ENCODE results near the gene DCTN3. TPM values are rescaled to one million over a fixed set of nuclear protein-coding genes. Genes with fewer than 3 reads are reported as not detected.

The DCTN3 gene
- total and polyA plus RNA-seq, 10 of the 15 experiments (the other 5 are each of a cell fraction or from before 2014, with no cell fraction given): 19.0 to 120 (median 71.8) TPM

DNA sequence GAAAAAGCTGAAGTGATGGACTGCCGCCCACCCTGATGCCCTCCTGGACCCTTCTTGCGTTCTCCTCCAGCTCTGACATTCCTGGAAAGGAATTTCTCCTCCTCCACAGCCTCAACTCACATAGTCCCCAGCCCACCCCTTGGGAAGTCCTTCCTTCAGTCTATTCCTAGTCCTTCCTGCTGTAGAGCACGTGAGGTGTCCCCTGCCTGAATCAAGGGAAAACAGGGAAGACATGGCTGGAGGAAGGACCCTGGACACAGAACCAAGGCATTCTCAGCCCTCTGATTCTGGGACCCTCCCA is 4.8 kb upstream of the DCTN3 start:
- Histone ChIP-seq H3K4me1 (ENCODE audit: control insufficient read depth, insufficient read depth, low read length) (peaks cover 4% of the 10 kb centered on the region; the same call in 1 of the 2 replicates), H2AFZ (ENCODE audit: control insufficient read depth, low read depth, low read length) (no peak overlapping the region), H3K9me3 (replicated peaks; ENCODE audit: control insufficient read depth, insufficient read depth, low read length) (no peaks in the 10 kb centered on the region; the same call in 2 of the 3 replicates), H3K79me2 (ENCODE audit: control insufficient read depth, insufficient read depth, low read length) (no peaks in the 10 kb centered on the region), H4K20me1 (ENCODE audit: control insufficient read depth, insufficient read depth) (no peaks in the 10 kb centered on the region; the same call in 1 of the 2 replicates), H3K27ac (ENCODE audit: control insufficient read depth, insufficient read depth) (no peak overlapping the region), H3K4me3 (no peak overlapping the region), H3K9ac (ENCODE audit: control insufficient read depth, insufficient read depth, low read length) (no peak overlapping the region), H3K36me3 (ENCODE audit: control insufficient read depth in 2 of 2, insufficient read depth in 2 of 2, low read length in 1 of 2) (no peaks in the 10 kb centered on the region), H3K27me3 (replicated peaks in 1 of 2; ENCODE audit: control insufficient read depth in 2 of 2, insufficient read depth in 2 of 2, low read length in 1 of 2) (peaks cover 12 to 26% of the 10 kb centered on the region in 2 experiments), H3K4me2 (ENCODE audit: control insufficient read depth, insufficient read depth) (no peak overlapping the region)
- POLR2A ChIA-PET: interaction anchor here (1.5 kb wide), 1 partner anchor 13 kb away, joined by 3 read pairs; the partner anchor contains the start of gene SIGMAR1
- SMC1A ChIA-PET (ENCODE audit: uncharacterized antibody, unreplicated experiment): interaction anchor here (0.8 to 1.0 kb wide), 2 partner anchors 9 to 19 kb away, joined by 3 to 4 read pairs; no protein-coding TSS in a partner anchor
- in situ Hi-C loops (cut with MboI) (no loop called here), intact Hi-C loops (cut with micrococcal nuclease; ENCODE audit: unreplicated experiment) (no loop called here)
- FAIRE-seq (no peak), DNase-seq (ENCODE audit: low read depth, low spot score) (no peak), ATAC-seq (no peak)
- CTCF ChIA-PET: interaction anchor here (1.0 to 1.8 kb wide), 4 partner anchors 9 to 221 kb away, joined by 3 to 11 read pairs (median 3); no protein-coding TSS in a partner anchor
- BruUV-seq (replicated peaks): no TSS peak
- RAD21 ChIA-PET (ENCODE audit: unreplicated experiment): interaction anchor here (1.4 kb wide), 1 partner anchor 18 kb away, joined by 3 read pairs; no protein-coding TSS in a partner anchor
- TF ChIP-seq, protein P1, sequence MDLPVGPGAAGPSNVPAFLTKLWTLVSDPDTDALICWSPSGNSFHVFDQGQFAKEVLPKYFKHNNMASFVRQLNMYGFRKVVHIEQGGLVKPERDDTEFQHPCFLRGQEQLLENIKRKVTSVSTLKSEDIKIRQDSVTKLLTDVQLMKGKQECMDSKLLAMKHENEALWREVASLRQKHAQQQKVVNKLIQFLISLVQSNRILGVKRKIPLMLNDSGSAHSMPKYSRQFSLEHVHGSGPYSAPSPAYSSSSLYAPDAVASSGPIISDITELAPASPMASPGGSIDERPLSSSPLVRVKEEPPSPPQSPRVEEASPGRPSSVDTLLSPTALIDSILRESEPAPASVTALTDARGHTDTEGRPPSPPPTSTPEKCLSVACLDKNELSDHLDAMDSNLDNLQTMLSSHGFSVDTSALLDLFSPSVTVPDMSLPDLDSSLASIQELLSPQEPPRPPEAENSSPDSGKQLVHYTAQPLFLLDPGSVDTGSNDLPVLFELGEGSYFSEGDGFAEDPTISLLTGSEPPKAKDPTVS (IDR thresholded peaks at IDR 0.05; ENCODE audit: low read depth, low read length): no peak
- no peak for TF ChIP-seq SMAD5 (IDR thresholded peaks at IDR 0.05; ENCODE audit: low read depth)
- no peak for TF ChIP-seq PAX5 (IDR thresholded peaks at IDR 0.05; ENCODE audit: borderline replicate concordance, low read depth, low read length)
- no peak for TF ChIP-seq SREBF2 (IDR thresholded peaks at IDR 0.05; ENCODE audit: low read length)
- no peak for TF ChIP-seq LARP7 (IDR thresholded peaks at IDR 0.05)
- TF ChIP-seq ATF7 (IDR thresholded peaks at IDR 0.05; ENCODE audit: low read depth): no peak
- no peak for TF ChIP-seq CREB1 (IDR thresholded peaks at IDR 0.05; ENCODE audit: low read depth)
- no peak for TF ChIP-seq ELK1 (IDR thresholded peaks at IDR 0.05; ENCODE audit: low read depth, low read length)
- TF ChIP-seq MYB (IDR thresholded peaks at IDR 0.05; ENCODE audit: borderline replicate concordance, low read depth, low read length): no peak
- no peak for TF ChIP-seq MEF2B (IDR thresholded peaks at IDR 0.05; ENCODE audit: partially characterized antibody, poor library complexity, severe bottlenecking)
- TF ChIP-seq CTCF (IDR thresholded peaks at IDR 0.05 in 2 of 3, conservative IDR thresholded peaks at IDR 0.05 in 1 of 3; ENCODE audit: control insufficient read depth in 2 of 3, extremely low read depth in 1 of 3, insufficient read depth in 1 of 3, low read depth in 3 of 3, low read length in 3 of 3): no peak
- TF ChIP-seq ESRRA (IDR thresholded peaks at IDR 0.05; ENCODE audit: low read length): no peak
- no peak for TF ChIP-seq KLF5 (IDR thresholded peaks at IDR 0.05; ENCODE audit: partially characterized antibody)
- TF ChIP-seq, protein P2, sequence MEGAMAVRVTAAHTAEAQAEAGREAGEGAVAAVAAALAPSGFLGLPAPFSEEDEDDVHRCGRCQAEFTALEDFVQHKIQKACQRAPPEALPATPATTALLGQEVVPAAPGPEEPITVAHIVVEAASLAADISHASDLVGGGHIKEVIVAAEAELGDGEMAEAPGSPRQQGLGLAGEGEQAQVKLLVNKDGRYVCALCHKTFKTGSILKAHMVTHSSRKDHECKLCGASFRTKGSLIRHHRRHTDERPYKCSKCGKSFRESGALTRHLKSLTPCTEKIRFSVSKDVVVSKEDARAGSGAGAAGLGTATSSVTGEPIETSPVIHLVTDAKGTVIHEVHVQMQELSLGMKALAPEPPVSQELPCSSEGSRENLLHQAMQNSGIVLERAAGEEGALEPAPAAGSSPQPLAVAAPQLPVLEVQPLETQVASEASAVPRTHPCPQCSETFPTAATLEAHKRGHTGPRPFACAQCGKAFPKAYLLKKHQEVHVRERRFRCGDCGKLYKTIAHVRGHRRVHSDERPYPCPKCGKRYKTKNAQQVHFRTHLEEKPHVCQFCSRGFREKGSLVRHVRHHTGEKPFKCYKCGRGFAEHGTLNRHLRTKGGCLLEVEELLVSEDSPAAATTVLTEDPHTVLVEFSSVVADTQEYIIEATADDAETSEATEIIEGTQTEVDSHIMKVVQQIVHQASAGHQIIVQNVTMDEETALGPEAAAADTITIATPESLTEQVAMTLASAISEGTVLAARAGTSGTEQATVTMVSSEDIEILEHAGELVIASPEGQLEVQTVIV (IDR thresholded peaks at IDR 0.05; ENCODE audit: borderline replicate concordance, partially characterized antibody): no peak
- no peak for TF ChIP-seq MTA3 (IDR thresholded peaks at IDR 0.05; ENCODE audit: borderline replicate concordance, low read length)
- TF ChIP-seq DPF2 (IDR thresholded peaks at IDR 0.05): no peak
- no peak for TF ChIP-seq NR2C2 (IDR thresholded peaks at IDR 0.05; ENCODE audit: borderline replicate concordance, control insufficient read depth, insufficient read length, low read depth)
- no peak for TF ChIP-seq RB1 (IDR thresholded peaks at IDR 0.05; ENCODE audit: borderline replicate concordance)
- TF ChIP-seq EED (IDR thresholded peaks at IDR 0.05; ENCODE audit: low read depth): no peak
- 40% methylated on average over 3 of the region's 3 CpGs for WGBS (ENCODE audit: insufficient coverage, insufficient replicate concordance, low lambda C conversion rate, missing lambda C conversion rate)

All from GM12878 (cell line).